GM20000 (cell line): ENCODE results near the gene POFUT1.
"Not testable (repeated sequence)": the region's sequence is repeated elsewhere in the genome, so short reads cannot be mapped to it uniquely, and the experiment has no call there.

Experiments
- DNase-seq: peaks from one replicate; pipeline ENCODE4 v3.0.0; 2012; ENCODE audit warnings: low spot score
- TF ChIP-seq, protein P1 (sequence below): IDR thresholded peaks from 2 replicates; pipeline ENCODE4 v1.5.1; 2012; ENCODE audit warnings: mild to moderate bottlenecking, control low read depth; ENCODE audit errors: extremely low read depth, missing control alignments

POFUT1 gene

DNA sequence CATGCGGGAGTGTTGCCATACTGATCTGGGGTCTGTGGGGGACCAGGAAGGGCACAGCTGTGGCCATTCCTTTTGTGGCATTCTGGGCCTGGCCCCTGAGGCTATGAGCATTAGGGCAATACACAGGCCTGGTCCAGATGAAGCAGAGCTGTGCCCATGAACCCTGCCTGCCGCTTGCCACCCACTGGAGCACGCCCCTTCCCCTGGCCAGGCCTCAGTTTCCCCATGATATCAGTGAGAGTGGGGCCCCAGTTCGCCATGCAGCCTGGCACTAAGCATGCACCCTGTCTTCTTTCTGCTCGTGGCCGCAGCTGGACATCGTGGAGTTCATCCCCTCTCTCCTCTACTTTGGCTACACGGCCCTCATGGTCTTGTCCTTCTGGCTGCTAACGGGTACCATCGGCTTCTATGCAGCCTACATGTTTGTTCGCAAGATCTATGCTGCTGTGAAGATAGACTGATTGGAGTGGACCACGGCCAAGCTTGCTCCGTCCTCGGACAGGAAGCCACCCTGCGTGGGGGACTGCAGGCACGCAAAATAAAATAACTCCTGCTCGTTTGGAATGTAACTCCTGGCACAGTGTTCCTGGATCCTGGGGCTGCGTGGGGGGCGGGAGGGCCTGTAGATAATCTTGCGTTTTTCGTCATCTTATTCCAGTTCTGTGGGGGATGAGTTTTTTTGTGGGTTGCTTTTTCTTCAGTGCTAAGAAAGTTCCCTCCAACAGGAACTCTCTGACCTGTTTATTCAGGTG, 42.5 kb upstream of the POFUT1 start:
- DNase-seq, result no peak
- TF ChIP-seq, protein P1, sequence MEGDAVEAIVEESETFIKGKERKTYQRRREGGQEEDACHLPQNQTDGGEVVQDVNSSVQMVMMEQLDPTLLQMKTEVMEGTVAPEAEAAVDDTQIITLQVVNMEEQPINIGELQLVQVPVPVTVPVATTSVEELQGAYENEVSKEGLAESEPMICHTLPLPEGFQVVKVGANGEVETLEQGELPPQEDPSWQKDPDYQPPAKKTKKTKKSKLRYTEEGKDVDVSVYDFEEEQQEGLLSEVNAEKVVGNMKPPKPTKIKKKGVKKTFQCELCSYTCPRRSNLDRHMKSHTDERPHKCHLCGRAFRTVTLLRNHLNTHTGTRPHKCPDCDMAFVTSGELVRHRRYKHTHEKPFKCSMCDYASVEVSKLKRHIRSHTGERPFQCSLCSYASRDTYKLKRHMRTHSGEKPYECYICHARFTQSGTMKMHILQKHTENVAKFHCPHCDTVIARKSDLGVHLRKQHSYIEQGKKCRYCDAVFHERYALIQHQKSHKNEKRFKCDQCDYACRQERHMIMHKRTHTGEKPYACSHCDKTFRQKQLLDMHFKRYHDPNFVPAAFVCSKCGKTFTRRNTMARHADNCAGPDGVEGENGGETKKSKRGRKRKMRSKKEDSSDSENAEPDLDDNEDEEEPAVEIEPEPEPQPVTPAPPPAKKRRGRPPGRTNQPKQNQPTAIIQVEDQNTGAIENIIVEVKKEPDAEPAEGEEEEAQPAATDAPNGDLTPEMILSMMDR, result no peak

DNA sequence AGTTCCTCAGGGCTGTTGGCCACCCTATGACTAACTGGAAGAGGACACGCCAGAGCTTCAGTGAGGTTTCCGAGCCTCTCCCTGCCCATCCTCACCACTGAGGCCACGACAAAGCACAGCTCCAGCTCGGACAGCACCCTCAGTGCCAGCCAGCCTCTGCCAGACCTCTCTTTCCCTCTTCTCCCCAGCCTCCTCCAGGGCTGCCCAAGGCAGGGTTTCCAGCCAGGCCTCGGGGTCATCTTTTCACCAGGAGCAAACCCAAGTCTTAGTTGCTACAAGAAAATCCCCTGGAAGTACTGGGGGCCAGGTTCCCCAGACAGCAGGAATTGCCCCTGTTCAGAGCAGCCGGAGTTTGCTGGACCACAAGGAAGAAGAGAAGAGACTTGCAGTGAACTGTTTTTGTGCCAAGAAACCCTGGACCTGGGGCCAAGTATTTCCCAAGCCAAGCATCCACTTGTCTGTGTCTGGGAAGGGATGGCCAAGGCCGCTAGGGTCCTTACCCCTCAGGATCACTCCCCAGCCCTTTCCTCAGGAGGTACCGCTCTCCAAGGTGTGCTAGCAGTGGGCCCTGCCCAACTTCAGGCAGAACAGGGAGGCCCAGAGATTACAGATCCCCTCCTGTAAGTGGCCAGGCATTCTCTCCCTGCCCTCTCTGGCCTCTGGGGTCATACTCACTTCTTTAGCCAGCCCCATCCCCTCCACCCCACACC, 41.7 kb upstream of the POFUT1 start:
- no peak for DNase-seq
- TF ChIP-seq, protein P1, result no peak

DNA sequence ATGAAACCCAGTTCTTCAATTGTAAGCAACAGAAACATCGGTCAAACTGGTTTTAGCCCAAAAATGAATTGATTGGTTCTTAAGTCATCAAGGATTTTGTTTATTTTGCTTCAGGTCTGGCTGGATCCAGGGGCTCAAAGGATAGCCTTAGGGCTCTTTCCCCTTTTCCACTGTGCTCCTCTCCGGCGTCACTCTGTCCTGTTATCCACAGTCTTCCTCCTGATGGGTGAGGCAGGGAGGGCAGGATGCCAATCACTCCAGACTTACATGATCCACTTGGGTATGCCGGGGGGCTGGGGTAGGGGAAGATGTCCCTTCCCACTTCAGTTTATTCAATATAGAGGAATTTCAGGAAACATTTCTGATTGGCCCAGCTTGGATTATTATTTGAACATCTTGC, 40.1 kb upstream of the POFUT1 start:
- TF ChIP-seq, protein P1, result no peak
- DNase-seq, result no peak

DNA sequence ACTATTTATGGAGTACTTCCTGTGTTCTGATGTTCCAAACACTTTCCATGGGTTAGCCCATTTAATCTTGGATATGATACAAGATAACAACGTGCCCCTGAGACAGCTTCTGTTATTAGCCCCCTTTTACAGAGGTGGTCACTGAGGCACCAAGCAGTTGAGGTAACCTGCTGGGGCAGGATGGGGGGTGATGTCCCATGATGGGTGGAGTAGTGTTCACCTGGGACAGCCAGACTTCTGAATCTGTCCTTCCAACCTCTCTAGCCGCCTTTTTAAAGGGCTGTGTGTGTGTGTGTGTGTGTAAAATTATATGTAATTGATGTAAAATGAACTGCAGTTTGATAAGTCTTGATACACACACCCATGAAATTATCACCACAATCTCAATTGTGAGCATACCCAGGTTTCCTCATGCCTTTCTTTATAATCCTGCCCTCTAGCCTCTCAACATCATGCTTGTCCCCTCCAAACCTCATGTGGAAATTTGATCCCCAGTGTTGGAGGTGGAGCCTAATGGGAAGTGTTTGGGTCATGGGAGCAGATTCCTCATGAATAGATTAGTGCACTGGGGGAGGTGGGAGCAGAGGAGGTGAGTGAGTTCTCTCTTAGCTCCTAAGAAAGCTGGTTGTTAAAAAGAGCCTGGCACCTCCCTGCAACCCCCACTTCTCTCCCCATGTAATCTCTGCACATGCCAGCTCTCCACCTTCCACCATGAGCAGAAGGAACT, 39.3 kb upstream of the POFUT1 start:
- no peak for DNase-seq
- TF ChIP-seq, protein P1, result no peak

DNA sequence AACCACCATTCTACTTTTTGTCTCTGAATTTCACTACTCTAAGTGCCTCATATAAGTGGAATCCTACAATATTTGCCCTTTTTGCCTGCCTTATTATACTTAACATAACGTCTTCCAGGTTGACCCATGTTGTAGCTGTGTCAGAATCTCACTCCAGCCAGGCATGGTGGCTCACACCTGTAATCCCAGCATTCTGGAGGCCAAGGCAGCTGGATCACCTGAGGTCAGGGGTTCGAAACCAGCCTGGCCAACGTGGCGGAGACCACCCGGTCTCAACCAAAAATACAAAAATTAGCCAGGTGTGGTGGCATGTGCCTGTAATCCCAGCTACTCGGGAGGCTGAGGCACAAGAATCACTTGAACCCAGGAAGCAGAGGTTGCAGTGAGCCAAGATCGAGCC, 30.0 kb upstream of the POFUT1 start:
- not testable (repeated sequence) for DNase-seq

DNA sequence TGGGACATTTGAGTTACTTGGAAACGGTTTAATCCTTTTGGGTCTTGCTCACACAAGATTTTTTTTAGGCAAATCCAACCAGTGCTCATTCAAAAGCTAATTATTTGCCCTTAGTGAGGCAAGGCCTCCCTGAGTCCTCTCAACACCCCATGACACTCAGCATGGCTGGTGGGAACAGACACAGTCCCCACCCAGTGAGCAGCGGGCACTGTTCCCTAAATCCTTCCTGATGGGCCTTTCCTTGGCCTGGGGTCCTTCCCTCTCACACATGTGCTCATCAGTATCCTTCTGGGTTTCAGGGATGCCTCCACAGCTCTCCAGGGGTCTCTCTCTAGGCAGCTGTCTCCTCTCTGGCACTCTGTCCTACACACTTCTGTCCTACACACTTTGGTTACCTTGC, 28.2 kb upstream of the POFUT1 start:
- TF ChIP-seq, protein P1, result no peak
- DNase-seq, result no peak

- DNase-seq, result no peak
- TF ChIP-seq, protein P1, result no peak
These were observed 27.7 kb upstream of the POFUT1 start for GRCh38 chr20:32179934-32180333.
